GM15510 (cell line): Measurements from ENCODE around the gene ARHGEF7.

Experiments
- POLR2A ChIP-seq: IDR thresholded peaks from 3 replicates; pipeline ENCODE4 v1.6.1; 2011; ENCODE audit warnings: borderline replicate concordance; ENCODE audit not compliant: insufficient read length; ENCODE audit errors: extremely low read depth

Gene ARHGEF7

GRCh38 chr13:111275995-111276618 lies 161.0 kb downstream of the ARHGEF7 start:
- TF ChIP-seq POLR2A, result no peak

- TF ChIP-seq POLR2A, result no peak
These were observed 163.1 kb downstream of the ARHGEF7 start for GRCh38 chr13:111278258-111278657.

GRCh38 chr13:111278743-111279652 lies 163.9 kb downstream of the ARHGEF7 start:
- TF ChIP-seq POLR2A, result no peak

- no peak for TF ChIP-seq POLR2A
These were observed 165.1 kb downstream of the ARHGEF7 start for GRCh38 chr13:111280226-111280625.

- TF ChIP-seq POLR2A, result no peak
These were observed 165.8 kb downstream of the ARHGEF7 start for GRCh38 chr13:111280681-111281585.

GRCh38 chr13:111281751-111282311 lies 166.7 kb downstream of the ARHGEF7 start:
- no peak for TF ChIP-seq POLR2A

- TF ChIP-seq POLR2A, result no peak
These were observed 167.3 kb downstream of the ARHGEF7 start for GRCh38 chr13:111282425-111282824.

GRCh38 chr13:111282997-111283396 lies 167.9 kb downstream of the ARHGEF7 start:
- TF ChIP-seq POLR2A, result no peak

GRCh38 chr13:111283457-111283856 lies 168.3 kb downstream of the ARHGEF7 start:
- TF ChIP-seq POLR2A, result no peak

GRCh38 chr13:111283991-111284390 lies 168.9 kb downstream of the ARHGEF7 start:
- no peak for TF ChIP-seq POLR2A

GRCh38 chr13:111284565-111284964 lies 169.5 kb downstream of the ARHGEF7 start:
- no peak for TF ChIP-seq POLR2A

- no peak for TF ChIP-seq POLR2A
These were observed 171.1 kb downstream of the ARHGEF7 start for GRCh38 chr13:111286162-111286561.

GRCh38 chr13:111286749-111287148 lies 171.6 kb downstream of the ARHGEF7 start:
- TF ChIP-seq POLR2A, result no peak

GRCh38 chr13:111287201-111287600 lies 172.1 kb downstream of the ARHGEF7 start:
- TF ChIP-seq POLR2A, result no peak
